Measurements from ENCODE around the gene BMPR1A. TPM values are rescaled to one million over a fixed set of nuclear protein-coding genes. Genes with fewer than 3 reads are reported as not detected.

Gene BMPR1A
- total RNA-seq, 4 donors from 2014 or later = 17.7 to 35.5 (median 26.8) TPM

DNA sequence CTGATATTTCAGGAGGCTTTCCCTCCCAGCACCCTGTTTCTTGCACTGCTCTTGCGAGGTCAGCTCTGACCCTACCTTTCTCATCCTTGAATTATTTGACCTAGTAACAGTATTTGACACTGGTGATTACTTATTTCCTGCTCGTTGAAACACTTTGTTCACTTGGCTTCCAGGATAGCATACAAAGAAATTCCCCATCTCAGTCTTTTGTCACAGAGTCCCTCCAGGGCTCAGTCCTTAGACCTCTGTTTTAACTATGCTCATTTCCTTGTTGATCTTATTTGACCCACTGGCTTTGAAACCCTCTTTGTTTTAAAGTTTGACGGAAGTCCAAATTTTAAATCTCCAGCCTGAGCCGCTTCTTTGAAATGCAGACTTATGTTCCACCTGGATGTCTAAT is 29.9 kb downstream of the BMPR1A start:
- intact Hi-C loops (cut with DNase I; ENCODE audit: low total_unique reads) = no loop called here
- 51 to 60% methylated on average over 4 of the region's 4 CpGs for WGBS, 2 donors
- TF ChIP-seq, protein P1, sequence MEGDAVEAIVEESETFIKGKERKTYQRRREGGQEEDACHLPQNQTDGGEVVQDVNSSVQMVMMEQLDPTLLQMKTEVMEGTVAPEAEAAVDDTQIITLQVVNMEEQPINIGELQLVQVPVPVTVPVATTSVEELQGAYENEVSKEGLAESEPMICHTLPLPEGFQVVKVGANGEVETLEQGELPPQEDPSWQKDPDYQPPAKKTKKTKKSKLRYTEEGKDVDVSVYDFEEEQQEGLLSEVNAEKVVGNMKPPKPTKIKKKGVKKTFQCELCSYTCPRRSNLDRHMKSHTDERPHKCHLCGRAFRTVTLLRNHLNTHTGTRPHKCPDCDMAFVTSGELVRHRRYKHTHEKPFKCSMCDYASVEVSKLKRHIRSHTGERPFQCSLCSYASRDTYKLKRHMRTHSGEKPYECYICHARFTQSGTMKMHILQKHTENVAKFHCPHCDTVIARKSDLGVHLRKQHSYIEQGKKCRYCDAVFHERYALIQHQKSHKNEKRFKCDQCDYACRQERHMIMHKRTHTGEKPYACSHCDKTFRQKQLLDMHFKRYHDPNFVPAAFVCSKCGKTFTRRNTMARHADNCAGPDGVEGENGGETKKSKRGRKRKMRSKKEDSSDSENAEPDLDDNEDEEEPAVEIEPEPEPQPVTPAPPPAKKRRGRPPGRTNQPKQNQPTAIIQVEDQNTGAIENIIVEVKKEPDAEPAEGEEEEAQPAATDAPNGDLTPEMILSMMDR (IDR thresholded peaks at IDR 0.05) = no peak
- no peak for TF ChIP-seq POLR2A (IDR thresholded peaks at IDR 0.05)
- DNase-seq (ENCODE audit: low spot score in 2 of 2) = no peak
- H3K4me3 ChIP-seq (ENCODE audit: low read depth, poor library complexity, severe bottlenecking) = no peak overlapping the region

DNA sequence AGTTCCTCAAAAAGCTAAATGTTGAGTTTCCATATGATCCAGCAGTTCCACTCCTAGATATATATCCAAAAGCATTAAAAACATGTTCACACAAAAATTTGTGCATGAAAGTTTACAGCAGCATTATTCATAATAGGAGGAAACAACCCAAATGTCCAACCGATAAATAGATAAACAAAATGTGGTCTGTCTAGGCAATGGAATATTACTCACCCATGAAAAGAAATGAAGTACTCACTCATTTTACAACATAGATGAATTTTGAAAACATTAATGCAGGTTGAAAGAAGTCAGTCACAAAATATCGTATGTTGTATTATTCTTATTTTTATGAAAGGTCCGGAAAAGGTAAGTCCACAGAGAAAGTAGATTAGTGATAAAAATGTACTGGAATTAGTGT is 34.0 kb downstream of the BMPR1A start:
- intact Hi-C loops (cut with DNase I; ENCODE audit: low total_unique reads) = no loop called here
- WGBS, 2 donors = 96% methylated on average over 3 of the region's 3 CpGs
- DNase-seq (ENCODE audit: low spot score in 2 of 2) = no peak
- no peak overlapping the region for H3K4me3 ChIP-seq (ENCODE audit: low read depth, poor library complexity, severe bottlenecking)
- TF ChIP-seq, protein P1 (IDR thresholded peaks at IDR 0.05) = no peak
- no peak for TF ChIP-seq POLR2A (IDR thresholded peaks at IDR 0.05)

- intact Hi-C loops (cut with DNase I; ENCODE audit: low total_unique reads) = no loop called here
- 100% methylated on average over 1 of the region's 1 CpG for WGBS, 2 donors
These were observed 36.2 kb downstream of the BMPR1A start for GRCh38 chr10:86792461-86793167.

GRCh38 chr10:86793696-86794095 is 37.3 kb downstream of the BMPR1A start:
- WGBS, 2 donors = 82 to 86% methylated on average over 4 of the region's 4 CpGs
- TF ChIP-seq, protein P1 (IDR thresholded peaks at IDR 0.05) = no peak
- no peak for TF ChIP-seq POLR2A (IDR thresholded peaks at IDR 0.05)
- DNase-seq (ENCODE audit: low spot score in 2 of 2) = no peak
- no peak overlapping the region for H3K4me3 ChIP-seq (ENCODE audit: low read depth, poor library complexity, severe bottlenecking)
- intact Hi-C loops (cut with DNase I; ENCODE audit: low total_unique reads) = no loop called here

More at GRCh38 chr10:86792461-86793167, 36.2 kb downstream of the BMPR1A start:
- H3K4me3 ChIP-seq (ENCODE audit: low read depth, poor library complexity, severe bottlenecking) = no peak overlapping the region
- no peak for DNase-seq (ENCODE audit: low spot score in 2 of 2)
- TF ChIP-seq POLR2A (IDR thresholded peaks at IDR 0.05) = no peak
- TF ChIP-seq, protein P1 (IDR thresholded peaks at IDR 0.05) = no peak

DNA sequence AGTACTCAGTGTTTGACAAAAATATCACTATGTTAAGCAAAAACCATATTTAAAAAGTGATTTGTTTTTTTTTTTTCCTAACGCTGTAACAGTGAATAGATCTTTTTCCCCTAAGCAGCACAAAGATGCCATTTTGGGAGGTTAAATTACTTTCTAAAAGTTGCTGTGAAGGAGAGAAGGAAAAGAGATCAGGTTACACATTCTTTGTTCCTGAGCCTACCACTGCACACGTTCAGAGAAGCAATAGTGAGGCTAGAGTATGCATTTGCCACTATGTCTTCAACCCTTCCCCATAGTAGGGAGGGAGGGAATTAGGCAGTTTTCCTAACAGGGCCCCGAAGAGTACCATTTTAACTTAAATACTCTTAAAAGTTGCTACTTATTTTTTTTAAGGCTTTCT is 38.9 kb downstream of the BMPR1A start:
- no peak for TF ChIP-seq POLR2A (IDR thresholded peaks at IDR 0.05)
- TF ChIP-seq, protein P1 (IDR thresholded peaks at IDR 0.05) = no peak
- H3K4me3 ChIP-seq (ENCODE audit: low read depth, poor library complexity, severe bottlenecking) = no peak overlapping the region
- intact Hi-C loops (cut with DNase I; ENCODE audit: low total_unique reads) = no loop called here
- WGBS, 2 donors = 37 to 42% methylated on average over 3 of the region's 3 CpGs
- DNase-seq (ENCODE audit: low spot score in 2 of 2) = no peak

- WGBS, 2 donors = 20 to 26% methylated on average over 1 of the region's 1 CpG
- intact Hi-C loops (cut with DNase I; ENCODE audit: low total_unique reads) = no loop called here
- TF ChIP-seq, protein P1 (IDR thresholded peaks at IDR 0.05) = no peak
- no peak for TF ChIP-seq POLR2A (IDR thresholded peaks at IDR 0.05)
- H3K4me3 ChIP-seq (ENCODE audit: low read depth, poor library complexity, severe bottlenecking) = no peak overlapping the region
- no peak for DNase-seq (ENCODE audit: low spot score in 2 of 2)
These were observed 41.6 kb downstream of the BMPR1A start for GRCh38 chr10:86798025-86798424.

Data from lower leg skin (tissue), 4 donors.